ENCODE measurements around the gene OASL.

OASL gene

DNA sequence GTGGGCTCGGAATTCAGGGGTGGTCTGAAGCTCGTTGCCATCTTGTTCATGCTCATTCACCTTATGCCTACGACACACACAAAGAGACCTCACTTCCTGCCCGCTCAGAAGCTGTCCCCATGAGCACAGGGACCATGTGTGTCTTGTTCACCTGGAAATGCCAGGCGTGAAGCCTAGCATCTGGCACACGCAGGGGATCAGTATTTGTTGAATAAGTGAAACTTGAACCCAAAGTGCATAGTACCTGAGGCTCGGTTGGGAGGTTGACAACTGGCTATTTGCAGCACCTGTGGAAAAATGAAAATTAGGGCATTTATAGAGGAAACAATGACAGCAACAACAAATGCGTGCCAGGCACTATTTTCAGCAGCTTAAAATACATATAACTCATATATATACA, 28.2 kb downstream of the OASL start:
- H3K27me3 ChIP-seq (ENCODE audit: insufficient read depth, low read length, poor library complexity, severe bottlenecking) = no peaks in the 10 kb centered on the region
- H4K20me1 ChIP-seq (ENCODE audit: insufficient read depth, low read length, poor library complexity, severe bottlenecking) = no peaks in the 10 kb centered on the region
- peaks cover 19% of the 10 kb centered on the region for H3K4me1 ChIP-seq (ENCODE audit: insufficient read depth, low read length, poor library complexity, severe bottlenecking)
- no peaks in the 10 kb centered on the region for H3K9me2 ChIP-seq (replicated peaks; ENCODE audit: low read depth, low read length)
- TF ChIP-seq CTCF (conservative IDR thresholded peaks at IDR 0.05; ENCODE audit: low read length) (no peak), EZH2phosphoT487 (IDR thresholded peaks at IDR 0.05; ENCODE audit: borderline replicate concordance) (no peak)
- H3K4me3 ChIP-seq (ENCODE audit: low read length, poor library complexity, severe bottlenecking) = no peak overlapping the region
- H3K9ac ChIP-seq (ENCODE audit: low read depth, low read length, poor library complexity, severe bottlenecking) = no peak overlapping the region
- H3K9me3 ChIP-seq (ENCODE audit: insufficient read depth, low read depth, low read length) = no peaks in the 10 kb centered on the region
- H3F3A ChIP-seq (ENCODE audit: low read depth) = no peaks in the 10 kb centered on the region
- no peak overlapping the region for H3K4me2 ChIP-seq (ENCODE audit: low read depth, low read length, poor library complexity, severe bottlenecking)
- H2AFZ ChIP-seq (ENCODE audit: low read length) = no peak overlapping the region
- H3K36me3 ChIP-seq (ENCODE audit: insufficient read depth, low read length) = peaks cover 7% of the 10 kb centered on the region; the same call in 1 of the 2 replicates
- peaks cover 7% of the 10 kb centered on the region for H3K79me2 ChIP-seq (ENCODE audit: insufficient read depth, low read length)

DNA sequence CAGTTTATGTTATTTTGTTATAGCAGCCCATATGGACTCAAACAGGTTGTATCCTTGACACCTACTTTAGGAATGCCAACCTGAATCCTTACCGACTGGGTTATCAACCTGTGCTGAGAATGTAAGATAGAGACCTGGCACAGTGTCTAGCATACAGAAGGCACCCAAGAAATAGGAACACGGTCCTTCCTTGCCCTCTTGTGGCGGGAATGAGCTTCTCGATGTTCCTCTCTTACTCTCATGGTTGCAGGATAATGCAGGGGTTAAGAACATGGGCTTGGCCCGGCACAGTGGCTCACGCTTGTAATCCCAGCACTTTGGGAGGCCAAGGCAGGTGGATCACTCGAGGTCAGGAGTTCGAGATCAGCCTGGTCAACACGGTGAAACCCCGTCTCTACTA, 29.3 kb downstream of the OASL start:
- Histone ChIP-seq H3K36me3 (ENCODE audit: insufficient read depth, low read length) (peaks cover 7% of the 10 kb centered on the region; the same call in 1 of the 2 replicates), H3K27me3 (ENCODE audit: insufficient read depth, low read length, poor library complexity, severe bottlenecking) (no peaks in the 10 kb centered on the region), H3K4me3 (ENCODE audit: low read length, poor library complexity, severe bottlenecking) (no peak overlapping the region), H3K9me2 (replicated peaks; ENCODE audit: low read depth, low read length) (no peaks in the 10 kb centered on the region), H3K9me3 (ENCODE audit: insufficient read depth, low read depth, low read length) (no peaks in the 10 kb centered on the region), H2AFZ (ENCODE audit: low read length) (no peak overlapping the region), H3K79me2 (ENCODE audit: insufficient read depth, low read length) (no peaks in the 10 kb centered on the region; the same call in 1 of the 2 replicates), H3K4me2 (ENCODE audit: low read depth, low read length, poor library complexity, severe bottlenecking) (no peak overlapping the region), H4K20me1 (ENCODE audit: insufficient read depth, low read length, poor library complexity, severe bottlenecking) (no peaks in the 10 kb centered on the region), H3F3A (ENCODE audit: low read depth) (no peaks in the 10 kb centered on the region), H3K4me1 (ENCODE audit: insufficient read depth, low read length, poor library complexity, severe bottlenecking) (peaks cover 14% of the 10 kb centered on the region), H3K9ac (ENCODE audit: low read depth, low read length, poor library complexity, severe bottlenecking) (no peak overlapping the region)
- TF ChIP-seq EZH2phosphoT487 (IDR thresholded peaks at IDR 0.05; ENCODE audit: borderline replicate concordance) (no peak), CTCF (conservative IDR thresholded peaks at IDR 0.05; ENCODE audit: low read length) (peak; percentile 48)

- Histone ChIP-seq H3K79me2 (ENCODE audit: insufficient read depth, low read length) (no peaks in the 10 kb centered on the region; the same call in 1 of the 2 replicates), H3K36me3 (ENCODE audit: insufficient read depth, low read length) (peaks cover 7% of the 10 kb centered on the region; the same call in 1 of the 2 replicates)
These were observed 30.5 kb downstream of the OASL start for GRCh38 chr12:121008347-121009098.

More at GRCh38 chr12:121008347-121009098, 30.5 kb downstream of the OASL start:
- Histone ChIP-seq H3K4me3 (ENCODE audit: low read length, poor library complexity, severe bottlenecking) (no peak overlapping the region), H3F3A (ENCODE audit: low read depth) (no peaks in the 10 kb centered on the region), H4K20me1 (ENCODE audit: insufficient read depth, low read length, poor library complexity, severe bottlenecking) (no peaks in the 10 kb centered on the region), H3K9ac (ENCODE audit: low read depth, low read length, poor library complexity, severe bottlenecking) (no peak overlapping the region), H3K9me2 (replicated peaks; ENCODE audit: low read depth, low read length) (no peaks in the 10 kb centered on the region), H3K4me2 (ENCODE audit: low read depth, low read length, poor library complexity, severe bottlenecking) (no peak overlapping the region), H3K4me1 (ENCODE audit: insufficient read depth, low read length, poor library complexity, severe bottlenecking) (peaks cover 13% of the 10 kb centered on the region), H3K27me3 (ENCODE audit: insufficient read depth, low read length, poor library complexity, severe bottlenecking) (no peaks in the 10 kb centered on the region), H2AFZ (ENCODE audit: low read length) (no peak overlapping the region), H3K9me3 (ENCODE audit: insufficient read depth, low read depth, low read length) (no peaks in the 10 kb centered on the region)
- TF ChIP-seq EZH2phosphoT487 (IDR thresholded peaks at IDR 0.05; ENCODE audit: borderline replicate concordance) (no peak), CTCF (conservative IDR thresholded peaks at IDR 0.05; ENCODE audit: low read length) (no peak)
